Erythroblast (primary cell): ENCODE data around the gene MPPE1.
"Not testable (repeated sequence)": the region's sequence is repeated elsewhere in the genome, so short reads cannot be mapped to it uniquely, and the experiment has no call there.

Experiments
- DNase-seq, 2 experiments: peaks; one replicate each; lab custom pipeline; 2025; lab: John Stamatoyannopoulos, UW
- GATA1 ChIP-seq: IDR thresholded peaks from 2 replicates; pipeline ENCODE4 v1.6.1; 2011; ENCODE audit warnings: low read depth, mild to moderate bottlenecking, control low read depth, low read length, moderate library complexity
- POLR2A ChIP-seq: IDR thresholded peaks from 2 replicates; pipeline ENCODE4 v1.6.1; 2011; ENCODE audit warnings: mild to moderate bottlenecking, low read length

The MPPE1 gene

GRCh38 chr18:11944786-11945185, 36.7 kb upstream of the MPPE1 start:
- TF ChIP-seq POLR2A (no peak), GATA1 (no peak)
- no peak for DNase-seq

- peak; percentile 82 to 86 for DNase-seq
- no peak for TF ChIP-seq GATA1
- TF ChIP-seq POLR2A, result peak; percentile 60
These were observed 36.1 kb upstream of the MPPE1 start for GRCh38 chr18:11944252-11944651.

- DNase-seq, result peak; percentile 56 to 67
- TF ChIP-seq GATA1 (no peak), POLR2A (no peak)
These were observed 35.4 kb upstream of the MPPE1 start for GRCh38 chr18:11943551-11943950.

GRCh38 chr18:11940956-11941355, 32.8 kb upstream of the MPPE1 start:
- TF ChIP-seq POLR2A, result no peak
- no peak for TF ChIP-seq GATA1
- no peak for DNase-seq

DNA sequence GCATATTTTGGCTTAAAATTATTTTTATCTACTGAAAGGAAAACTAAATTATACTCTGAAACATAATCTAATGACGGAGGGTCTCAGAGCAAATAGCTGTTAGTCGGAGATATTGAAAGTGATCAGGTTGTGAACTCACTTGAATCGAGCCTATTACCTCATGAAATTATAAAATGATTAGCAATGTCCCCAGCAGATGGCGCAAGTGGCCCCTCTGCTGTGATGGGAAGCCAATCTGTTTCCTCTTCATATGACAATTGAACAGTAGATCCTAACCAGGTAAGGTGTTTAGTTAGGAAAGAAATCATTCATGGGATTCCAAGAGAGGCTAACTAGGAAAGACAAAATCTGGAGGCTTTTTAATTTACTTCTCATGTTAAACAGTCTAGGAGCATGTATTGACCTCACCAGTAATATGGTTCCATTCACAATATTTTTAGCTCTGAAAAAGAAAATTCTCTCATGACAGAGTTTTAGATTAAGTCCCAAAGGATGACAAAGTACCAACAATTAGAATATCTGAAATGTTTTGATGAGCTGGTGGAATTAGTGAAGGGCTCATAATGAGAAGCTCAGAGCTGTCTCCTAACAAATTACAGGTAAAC, 29.9 kb upstream of the MPPE1 start:
- TF ChIP-seq POLR2A (no peak), GATA1 (no peak)
- peak; percentile 82 to 93 for DNase-seq

GRCh38 chr18:11932393-11932792, 24.3 kb upstream of the MPPE1 start:
- no peak for DNase-seq
- TF ChIP-seq POLR2A (no peak), GATA1 (no peak)

- no peak for DNase-seq
- TF ChIP-seq GATA1 (no peak), POLR2A (no peak)
These were observed 19.4 kb upstream of the MPPE1 start for GRCh38 chr18:11927497-11927896.

DNA sequence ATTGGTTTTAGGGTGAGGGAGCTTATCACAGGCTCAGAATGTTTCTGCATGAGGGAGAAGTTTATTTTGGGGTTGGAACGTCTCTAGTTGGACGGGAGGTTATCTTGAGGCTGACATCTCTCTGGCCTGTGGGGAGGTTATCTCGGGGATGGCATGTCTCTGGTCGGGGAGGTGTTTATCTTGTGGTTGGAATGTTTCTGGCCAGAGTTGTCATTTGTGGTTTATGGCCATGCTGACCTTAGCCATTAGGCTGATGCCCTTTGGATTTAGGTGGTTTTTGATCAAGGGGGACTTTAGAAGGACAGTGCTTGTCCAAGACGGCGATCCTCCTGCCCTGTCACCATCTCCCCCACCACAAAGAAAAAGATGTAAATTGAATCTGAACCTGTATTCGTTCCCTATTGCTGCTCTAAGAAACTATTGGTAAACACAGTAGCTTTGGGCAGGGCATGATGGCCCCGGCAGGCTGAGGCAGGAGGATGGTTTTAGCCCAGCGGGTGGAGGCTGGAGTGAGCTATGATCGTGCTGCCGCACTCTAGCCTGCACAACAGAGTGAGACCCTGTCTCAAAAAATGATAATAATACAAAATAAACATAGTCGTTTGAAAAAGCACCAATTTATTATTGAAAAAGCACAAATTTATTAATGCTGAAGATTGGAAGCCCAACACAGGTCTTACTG, 17.8 kb upstream of the MPPE1 start:
- peak; percentile 69 to 92 for DNase-seq
- peak; percentile 52 for TF ChIP-seq GATA1
- TF ChIP-seq POLR2A, result no peak

DNA sequence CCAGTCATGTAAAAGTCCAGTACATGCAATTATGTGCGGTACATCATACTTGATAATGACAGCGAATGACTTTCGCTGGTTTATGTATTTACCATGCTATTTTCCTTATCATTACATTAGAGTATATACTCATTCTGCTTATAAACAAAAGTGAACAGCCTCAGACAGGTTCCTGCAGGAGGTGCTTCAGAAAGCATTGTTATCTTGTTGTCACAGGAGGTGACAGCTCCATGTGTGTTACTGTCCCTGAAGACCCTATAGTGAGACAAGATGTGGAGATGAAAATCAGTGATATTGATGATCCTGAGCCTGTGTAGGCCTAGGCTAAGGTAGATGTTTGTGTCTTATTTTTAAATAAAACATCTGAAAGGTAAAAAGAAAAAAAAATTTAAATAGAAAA, 15.3 kb upstream of the MPPE1 start:
- DNase-seq, result peak in 1 of 2 experiments; percentile 75
- TF ChIP-seq POLR2A, result no peak
- no peak for TF ChIP-seq GATA1

GRCh38 chr18:11919522-11919921, 11.4 kb upstream of the MPPE1 start:
- DNase-seq, result not testable (repeated sequence)

DNA sequence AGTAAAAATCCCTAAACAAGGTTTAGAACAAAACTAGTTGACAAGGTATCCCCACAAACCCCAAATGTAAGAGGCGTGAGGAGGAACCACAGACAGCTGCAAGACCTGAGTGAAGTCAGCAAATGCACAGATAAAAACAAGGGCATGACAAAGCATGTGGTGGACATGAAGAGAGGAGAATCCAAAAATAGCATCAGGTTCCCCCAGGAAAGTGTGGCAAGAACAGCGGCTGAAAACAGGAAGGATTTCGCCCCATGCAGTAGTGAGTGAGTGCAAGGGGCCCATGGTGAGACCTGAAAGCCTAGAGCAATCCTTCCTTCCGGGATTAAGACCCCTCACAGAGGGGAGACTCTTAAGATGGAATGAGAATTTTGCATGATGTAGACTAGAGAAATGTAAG, 8.8 kb upstream of the MPPE1 start:
- not testable (repeated sequence) for DNase-seq

DNA sequence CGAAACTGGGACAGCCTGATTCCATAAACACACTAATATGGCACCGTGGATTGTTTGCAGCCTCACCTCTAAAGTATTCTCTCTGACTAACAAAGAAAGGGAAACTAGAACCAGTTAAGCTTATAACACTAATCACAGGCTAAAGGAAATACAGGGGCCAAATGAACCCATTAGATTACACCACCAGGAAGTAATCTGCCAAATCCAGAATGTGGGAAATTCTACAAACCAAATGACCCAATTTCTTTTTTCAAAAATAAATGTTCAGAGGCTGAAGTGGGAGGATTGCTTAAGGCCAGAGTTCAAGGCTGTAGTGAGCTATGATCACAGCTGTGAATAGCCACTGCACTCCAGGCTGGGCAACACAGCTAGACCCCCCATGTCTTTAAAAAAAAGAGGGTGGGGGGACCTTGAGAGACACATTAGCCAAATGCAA, 1.5 kb upstream of the MPPE1 start:
- no peak for TF ChIP-seq POLR2A
- no peak for TF ChIP-seq GATA1
- DNase-seq, result peak in 1 of 2 experiments; percentile 62

DNA sequence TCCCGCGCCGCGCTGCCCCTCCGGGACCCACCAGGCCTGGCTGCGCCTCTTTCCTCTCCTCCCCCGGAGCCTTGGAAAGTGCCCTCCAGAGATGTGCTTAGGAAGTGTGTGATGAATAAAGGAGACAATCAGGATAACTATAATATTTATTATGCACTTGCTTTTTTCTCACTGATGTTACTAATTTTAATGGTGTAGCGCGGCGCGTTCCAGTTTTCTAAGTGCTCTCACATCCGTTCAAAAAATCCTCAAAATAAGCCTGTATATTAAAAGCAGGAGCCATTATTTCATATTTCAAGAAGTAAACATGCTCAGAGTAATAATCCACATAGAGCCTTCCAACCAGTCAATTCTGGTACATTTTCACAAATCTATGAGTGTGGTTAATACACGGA, 941 bp upstream of the MPPE1 start:
- TF ChIP-seq POLR2A (no peak), GATA1 (no peak)
- no peak for DNase-seq

GRCh38 chr18:11906926-11907874, 917 bp downstream of the MPPE1 start:
- no peak for DNase-seq
- TF ChIP-seq POLR2A, result no peak
- TF ChIP-seq GATA1, result no peak
